Occipital lobe (tissue), 1 donor: ENCODE measurements around the gene FASN. TPM values are rescaled to one million over a fixed set of nuclear protein-coding genes. Genes with fewer than 3 reads are reported as not detected.

Experiments
- total RNA-seq: library from RNA; depleted of rRNA; stranded (reverse); fragments of >200 nt; gene quantifications from one replicate; pipeline ENCODE4 v1.2.3, GENCODE V29; 2014

FASN gene
- total RNA-seq, 1 donor from 2014 or later: 84.1 TPM

Other genes with a start within 250 kb of the FASN start
- 57.4 TPM for gene P4HB, start 237.7 kb downstream of the FASN start, total RNA-seq
- gene ARHGDIA, start 226.9 kb downstream of the FASN start, total RNA-seq: 22.9 TPM
- gene ALYREF, start 206.7 kb downstream of the FASN start, total RNA-seq: 78.3 TPM
- gene ANAPC11, start 206.5 kb downstream of the FASN start, total RNA-seq: 43.0 TPM
- gene NPB, start 196.0 kb downstream of the FASN start, total RNA-seq: 2.0 TPM
- gene PCYT2, start 186.8 kb downstream of the FASN start, total RNA-seq: 24.5 TPM
- gene SIRT7, start 180.1 kb downstream of the FASN start, total RNA-seq: 8.0 TPM
- 16.5 TPM for gene MAFG, start 170.5 kb downstream of the FASN start, total RNA-seq
- 17.6 TPM for gene PYCR1, start 160.9 kb downstream of the FASN start, total RNA-seq
- gene MYADML2, start 151.0 kb downstream of the FASN start, total RNA-seq: 0.16 TPM
- 0.31 TPM for gene NOTUM, start 137.0 kb downstream of the FASN start, total RNA-seq
- gene ASPSCR1, start 120.6 kb downstream of the FASN start, total RNA-seq: 11.1 TPM
- gene CENPX, start 75.4 kb downstream of the FASN start, total RNA-seq: 29.2 TPM
- gene LRRC45, start 74.9 kb downstream of the FASN start, total RNA-seq: 14.2 TPM
- gene RAC3, start 66.6 kb downstream of the FASN start, total RNA-seq: 76.0 TPM
- gene DCXR, start 60.5 kb downstream of the FASN start, total RNA-seq: 18.1 TPM
- gene RFNG, start 46.4 kb downstream of the FASN start, total RNA-seq: 14.5 TPM
- gene GPS1, start 46.3 kb downstream of the FASN start, total RNA-seq: 64.4 TPM
- 21.4 TPM for gene DUS1L, start 32.4 kb downstream of the FASN start, total RNA-seq
- gene CCDC57, start 114.6 kb upstream of the FASN start, total RNA-seq: 18.6 TPM
- gene SLC16A3, start 130.8 kb upstream of the FASN start, total RNA-seq: 4.2 TPM
- gene CSNK1D, start 175.5 kb upstream of the FASN start, total RNA-seq: 23.9 TPM
- not detected for gene CD7, start 219.4 kb upstream of the FASN start, total RNA-seq
- gene SECTM1, start 235.5 kb upstream of the FASN start, total RNA-seq: 0.78 TPM